GM12892 (cell line): ENCODE results near the gene RAC3.

ENCODE experiments used
- DNase-seq: peaks from one replicate; pipeline ENCODE4 v3.0.0; 2011; ENCODE audit not compliant: insufficient read length
- FAIRE-seq: peaks from 2 replicates; lab custom pipeline; 2011; peaks lifted over from hg19 to GRCh38; lab: Jason Lieb, UNC
- POLR2A ChIP-seq: IDR thresholded peaks from 2 replicates; pipeline ENCODE4 v1.6.1; 2011; ENCODE audit warnings: low read depth, low read length, control low read depth
- POLR2AphosphoS5 ChIP-seq: IDR thresholded peaks from 2 replicates; pipeline ENCODE4 v1.6.1; 2011; ENCODE audit warnings: low read depth, low read length, control low read depth
- TAF1 ChIP-seq: IDR thresholded peaks from 2 replicates; pipeline ENCODE4 v1.6.1; 2011; ENCODE audit warnings: low read depth, mild to moderate bottlenecking, control low read depth, low read length, borderline replicate concordance

The RAC3 gene

DNA sequence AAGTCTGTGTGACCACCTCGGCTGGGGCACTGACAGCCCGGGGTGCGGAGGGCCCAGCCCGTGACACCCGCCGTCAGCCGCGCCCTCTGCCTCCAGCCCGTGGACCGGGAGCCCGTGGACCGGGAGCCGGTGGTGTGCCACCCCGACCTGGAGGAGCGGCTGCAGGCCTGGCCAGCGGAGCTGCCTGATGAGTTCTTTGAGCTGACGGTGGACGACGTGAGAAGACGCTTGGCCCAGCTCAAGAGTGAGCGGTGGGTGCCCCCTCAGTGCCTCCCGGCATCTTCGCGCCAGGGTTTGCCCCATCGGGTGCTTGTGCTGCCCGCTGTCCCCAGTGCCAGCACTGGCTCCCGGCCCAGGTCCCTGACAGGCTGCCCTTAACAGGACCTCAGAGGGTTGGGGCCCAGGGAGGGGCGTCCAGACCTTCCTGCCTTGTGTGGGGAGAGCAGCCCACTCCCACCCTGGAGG is 22.5 kb upstream of the RAC3 start:
- TF ChIP-seq TAF1 (no peak), POLR2AphosphoS5 (no peak), POLR2A (no peak)
- DNase-seq, result no peak
- no peak for FAIRE-seq

DNA sequence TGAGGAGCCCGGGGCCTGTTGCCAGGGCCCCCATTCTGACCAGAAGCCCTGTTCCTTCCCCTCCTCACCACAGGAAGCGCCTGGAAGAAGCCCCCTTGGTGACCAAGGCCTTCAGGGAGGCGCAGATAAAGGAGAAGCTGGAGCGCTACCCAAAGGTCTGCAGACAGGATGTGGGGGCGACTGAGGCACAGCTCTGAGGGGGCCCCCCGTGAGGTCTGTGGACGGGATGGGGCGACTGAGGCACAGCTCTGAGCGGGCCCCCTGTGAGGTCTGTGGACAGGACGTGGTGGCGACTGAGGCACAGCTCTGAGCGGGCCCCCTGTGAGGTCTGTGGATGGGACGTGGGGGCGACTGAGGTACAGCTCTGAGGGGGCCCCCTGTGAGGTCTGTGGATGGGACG is 22.1 kb upstream of the RAC3 start:
- FAIRE-seq (no peak), DNase-seq (no peak)
- TF ChIP-seq POLR2AphosphoS5, result no peak
- no peak for TF ChIP-seq POLR2A
- TF ChIP-seq TAF1, result no peak

DNA sequence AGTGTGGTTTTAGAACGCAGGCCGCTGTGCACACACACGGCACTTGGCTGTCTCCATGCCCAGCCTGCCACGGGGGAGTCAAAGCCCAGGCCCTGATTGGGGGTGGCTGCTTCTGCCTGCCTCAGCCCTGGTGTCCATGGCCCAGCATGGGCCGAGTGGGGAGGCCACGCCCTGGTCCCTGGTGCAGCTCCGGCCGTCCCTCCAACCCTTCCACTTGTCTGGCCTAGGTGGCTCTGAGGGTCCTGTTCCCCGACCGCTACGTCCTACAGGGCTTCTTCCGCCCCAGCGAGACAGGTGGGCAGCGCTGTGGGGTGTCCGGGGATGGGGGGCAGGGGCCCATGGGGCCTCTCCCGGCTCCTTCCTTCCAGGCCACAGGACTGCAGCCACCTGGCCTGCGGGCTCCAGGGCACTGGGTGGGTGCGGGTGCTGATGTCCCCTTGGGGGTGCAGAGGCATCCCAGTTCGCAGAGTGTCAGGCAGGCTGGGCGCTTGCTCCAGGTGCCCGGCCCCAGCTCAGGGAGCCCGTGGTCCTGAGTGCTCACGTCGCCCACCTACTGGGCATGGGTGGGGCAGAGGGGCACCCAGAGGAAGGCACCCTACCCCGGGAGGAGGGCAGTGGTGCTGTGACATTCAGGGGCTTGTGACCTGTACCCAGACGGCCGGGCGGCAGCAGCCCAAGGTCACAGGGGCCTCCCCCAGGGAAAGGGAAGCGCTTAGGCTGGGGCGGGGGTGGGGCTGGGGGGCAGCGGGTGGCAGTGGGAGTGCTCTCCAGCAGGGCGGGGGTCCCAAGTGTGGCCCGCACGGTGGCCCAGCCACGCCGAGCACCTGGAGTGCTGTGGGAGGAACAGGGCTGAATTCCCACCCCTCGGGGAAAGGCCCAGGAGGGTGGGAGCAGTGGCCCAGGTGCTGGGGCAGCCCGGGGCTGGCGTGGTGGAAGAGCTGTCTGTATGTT is 20.6 kb upstream of the RAC3 start:
- TF ChIP-seq POLR2AphosphoS5 (no peak), POLR2A (no peak), TAF1 (no peak)
- DNase-seq (no peak), FAIRE-seq (no peak)

DNA sequence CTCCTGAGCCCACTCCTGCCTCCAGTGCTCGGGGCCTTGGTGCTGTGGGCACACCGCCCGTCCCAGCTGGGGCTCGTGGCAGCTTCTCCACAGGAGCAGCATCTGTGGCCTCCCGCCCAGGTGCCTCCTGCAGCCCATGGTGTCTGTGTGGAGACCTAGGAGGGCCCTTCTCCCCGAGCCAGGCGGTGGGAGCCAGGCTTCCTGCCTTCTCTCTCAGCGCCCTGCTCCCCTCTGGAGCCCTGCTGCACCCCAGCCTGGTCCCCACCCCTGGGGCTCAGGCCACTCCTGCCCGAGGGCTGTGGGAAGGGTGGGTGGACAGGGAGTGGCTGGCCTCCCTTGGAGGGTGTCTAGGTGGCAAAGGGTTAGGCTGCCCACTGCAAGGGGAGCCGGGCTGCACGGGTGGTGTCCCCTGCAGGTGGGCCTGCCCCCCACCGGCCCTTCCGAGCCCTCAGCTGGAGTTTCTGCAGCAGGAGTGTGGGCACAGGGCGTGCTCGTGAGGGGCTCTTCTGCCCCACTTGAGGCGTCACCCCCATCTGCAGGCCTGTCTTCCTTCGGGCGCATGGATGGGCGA is 19.8 kb upstream of the RAC3 start:
- TF ChIP-seq POLR2AphosphoS5, result no peak
- TF ChIP-seq TAF1, result no peak
- TF ChIP-seq POLR2A, result no peak
- DNase-seq (no peak), FAIRE-seq (no peak)

DNA sequence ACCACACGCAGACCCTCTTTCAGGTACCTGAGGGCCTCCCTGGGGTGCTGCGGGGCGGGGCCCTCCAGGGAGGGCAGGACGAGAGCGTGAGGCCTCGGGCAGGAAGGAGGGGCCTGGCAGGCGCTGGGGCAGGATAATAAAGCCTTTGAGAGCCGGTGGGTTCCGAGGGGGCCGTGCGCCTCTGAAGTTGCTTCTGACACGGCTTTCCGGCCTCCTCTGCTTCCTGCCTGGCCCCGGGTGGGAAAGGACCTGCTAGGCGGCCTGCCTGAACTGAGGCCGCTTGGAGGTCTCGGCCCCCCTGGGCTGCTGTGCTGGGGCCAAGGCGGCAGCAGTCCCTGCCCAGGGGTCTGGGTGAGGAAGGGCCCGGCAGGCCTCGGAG is 19.2 kb upstream of the RAC3 start:
- DNase-seq (no peak), FAIRE-seq (no peak)
- TF ChIP-seq TAF1 (no peak), POLR2AphosphoS5 (no peak), POLR2A (no peak)

DNA sequence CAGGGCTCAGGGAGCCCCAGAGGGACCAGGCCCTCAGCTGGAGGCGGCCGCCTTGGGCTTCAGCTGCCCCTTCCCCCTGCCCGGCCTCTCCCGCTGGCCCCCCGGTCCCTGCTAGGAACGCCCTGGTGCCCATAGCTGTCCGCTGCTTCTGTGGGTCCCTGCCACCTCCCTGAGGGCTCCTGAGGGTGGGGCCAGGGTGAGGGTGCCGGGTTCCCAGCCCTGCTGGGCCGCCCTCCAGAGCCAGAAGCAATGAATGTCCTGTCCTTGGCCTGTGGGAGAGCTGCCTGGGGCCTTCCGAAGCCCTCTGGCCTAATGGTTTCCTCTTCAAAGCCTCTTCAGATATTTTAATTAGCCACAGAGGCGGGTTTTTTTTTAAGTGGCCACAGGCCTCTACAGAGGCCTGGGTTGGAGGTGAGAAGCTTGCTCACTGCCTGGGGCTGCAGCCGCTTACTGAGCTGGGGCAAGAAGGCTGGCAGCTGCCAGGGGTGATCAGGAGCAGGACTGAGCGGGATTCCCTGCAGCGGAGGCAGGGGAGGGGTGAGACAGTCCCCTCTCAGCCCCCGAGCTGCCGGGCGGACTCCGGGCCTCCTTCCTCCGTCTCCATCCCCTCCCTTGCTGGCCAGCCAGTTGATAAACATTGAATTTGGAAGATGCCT is 18.7 kb upstream of the RAC3 start:
- DNase-seq (no peak), FAIRE-seq (no peak)
- TF ChIP-seq POLR2A, result no peak
- TF ChIP-seq POLR2AphosphoS5, result no peak
- no peak for TF ChIP-seq TAF1

DNA sequence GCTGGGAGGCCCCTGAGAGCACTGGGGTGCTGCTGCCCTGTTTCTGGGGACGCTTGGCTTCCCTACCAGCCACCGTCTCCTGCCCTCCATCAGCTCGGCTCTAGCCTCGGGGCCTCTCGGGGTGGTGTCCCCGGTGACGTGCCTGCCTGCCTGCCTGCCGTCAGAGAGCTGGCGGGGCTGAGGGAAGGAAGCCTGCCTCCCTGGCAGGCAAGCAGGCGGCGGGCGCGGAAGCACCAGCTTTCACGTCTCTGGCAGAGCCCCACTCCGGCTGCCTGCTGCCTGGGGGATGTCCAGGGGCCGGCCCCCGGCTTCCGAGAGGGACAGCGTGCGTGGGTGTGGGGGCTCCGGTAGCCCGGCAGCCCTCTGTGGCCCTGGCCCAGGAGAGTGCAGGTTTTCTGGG is 18.1 kb upstream of the RAC3 start:
- no peak for TF ChIP-seq POLR2A
- TF ChIP-seq TAF1, result no peak
- TF ChIP-seq POLR2AphosphoS5, result no peak
- DNase-seq (no peak), FAIRE-seq (no peak)

DNA sequence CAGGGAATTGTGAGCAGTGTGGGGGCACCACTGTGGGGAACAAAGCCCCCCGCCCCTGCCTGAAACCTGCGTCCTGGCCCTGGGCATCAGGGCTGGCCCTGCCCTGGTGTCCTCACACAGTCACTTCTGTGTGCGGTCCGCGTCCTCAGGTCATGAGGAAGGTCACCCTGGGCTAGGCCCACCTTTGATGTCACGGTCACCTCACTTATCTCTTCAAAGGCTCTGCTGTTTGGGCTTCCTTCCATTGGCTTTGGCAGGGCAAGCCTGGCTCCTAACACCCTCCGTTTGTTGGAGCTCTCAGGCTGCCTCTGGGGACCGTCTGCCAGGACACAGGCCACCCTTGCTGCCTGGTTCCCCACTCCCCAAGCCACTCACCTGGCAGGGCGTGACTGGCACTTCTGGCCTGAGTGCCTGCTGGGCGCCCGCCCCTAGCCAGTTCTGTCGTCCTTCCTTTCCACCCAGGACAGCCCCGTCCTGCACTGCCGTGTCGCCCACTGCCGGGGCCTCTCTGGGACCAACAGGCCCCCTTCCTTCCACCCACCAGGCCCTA is 17.6 kb upstream of the RAC3 start:
- DNase-seq (no peak), FAIRE-seq (no peak)
- no peak for TF ChIP-seq TAF1
- TF ChIP-seq POLR2A, result no peak
- TF ChIP-seq POLR2AphosphoS5, result no peak

DNA sequence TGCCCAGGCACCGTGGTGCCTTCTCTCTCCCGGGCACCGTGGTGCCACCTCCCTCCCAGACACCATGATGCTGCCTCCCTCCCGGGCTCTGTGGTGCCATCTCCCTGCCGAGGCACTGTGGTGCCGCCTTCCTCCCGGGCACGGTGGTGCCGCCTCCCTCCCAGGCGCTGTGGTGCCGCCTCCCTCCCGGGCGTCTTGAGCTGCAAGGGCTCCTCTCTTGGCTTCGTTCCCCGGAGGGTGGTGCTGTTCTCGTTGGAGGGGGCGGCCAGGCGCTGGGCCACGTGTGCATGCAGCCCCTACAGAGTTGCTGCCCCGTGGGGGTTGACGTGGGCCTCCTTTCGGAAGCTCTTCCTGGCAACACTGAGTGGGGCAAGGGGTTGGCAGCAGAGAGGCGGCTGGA is 17.0 kb upstream of the RAC3 start:
- DNase-seq (no peak), FAIRE-seq (no peak)
- no peak for TF ChIP-seq POLR2AphosphoS5
- TF ChIP-seq POLR2A, result no peak
- no peak for TF ChIP-seq TAF1

DNA sequence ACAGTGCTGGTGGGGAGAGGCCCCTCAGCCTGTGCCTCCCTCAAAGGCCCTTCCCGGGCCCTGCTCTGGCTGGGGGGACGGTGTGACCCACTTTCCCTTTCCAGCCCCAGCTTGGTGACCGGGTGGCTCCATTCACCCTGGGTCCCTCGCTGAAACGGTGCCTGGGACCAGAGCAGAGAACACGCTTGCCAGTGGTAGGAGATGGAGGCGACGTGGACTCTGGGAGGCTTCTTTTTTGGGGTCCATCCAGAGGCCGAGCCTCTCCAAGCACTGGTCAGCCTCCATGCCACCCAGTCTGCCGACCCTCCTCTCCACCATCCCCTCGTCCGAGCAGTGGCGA is 16.5 kb upstream of the RAC3 start:
- DNase-seq (no peak), FAIRE-seq (no peak)
- TF ChIP-seq POLR2AphosphoS5 (no peak), POLR2A (no peak), TAF1 (no peak)

DNA sequence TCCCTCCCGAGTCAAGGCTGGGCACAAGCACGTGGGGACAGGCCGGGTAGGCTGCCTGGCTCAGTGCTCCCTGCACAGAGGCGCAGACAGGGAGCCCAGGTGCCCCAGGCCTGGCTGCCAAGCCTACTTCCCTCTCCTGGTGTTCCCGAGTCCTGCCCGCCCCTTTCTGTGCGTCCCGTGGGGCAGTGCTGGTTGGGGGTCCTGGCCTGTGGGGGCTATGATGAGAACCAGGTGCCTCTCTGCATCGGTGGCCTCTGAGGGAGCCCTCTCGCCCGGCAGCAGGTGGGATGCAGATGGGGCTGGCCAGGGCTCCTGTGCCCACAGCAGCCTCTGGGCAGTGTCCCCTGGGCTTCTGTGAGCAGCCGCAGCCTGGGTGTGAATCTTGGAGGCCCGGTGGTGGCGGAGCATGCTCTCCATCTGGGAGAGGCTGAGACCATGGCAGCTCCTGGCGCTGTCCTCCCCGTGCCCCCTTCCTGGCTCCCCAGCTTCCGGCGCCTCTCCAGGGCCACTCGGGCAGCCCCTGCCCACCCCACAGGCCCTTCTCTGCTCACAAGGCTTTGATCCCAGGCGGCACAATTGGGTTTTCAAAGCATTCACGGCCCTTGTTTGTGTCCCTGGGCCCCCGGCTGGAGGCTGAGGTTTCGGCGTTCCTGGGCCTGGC is 16.0 kb upstream of the RAC3 start:
- FAIRE-seq (no peak), DNase-seq (no peak)
- TF ChIP-seq TAF1 (no peak), POLR2AphosphoS5 (no peak), POLR2A (no peak)

DNA sequence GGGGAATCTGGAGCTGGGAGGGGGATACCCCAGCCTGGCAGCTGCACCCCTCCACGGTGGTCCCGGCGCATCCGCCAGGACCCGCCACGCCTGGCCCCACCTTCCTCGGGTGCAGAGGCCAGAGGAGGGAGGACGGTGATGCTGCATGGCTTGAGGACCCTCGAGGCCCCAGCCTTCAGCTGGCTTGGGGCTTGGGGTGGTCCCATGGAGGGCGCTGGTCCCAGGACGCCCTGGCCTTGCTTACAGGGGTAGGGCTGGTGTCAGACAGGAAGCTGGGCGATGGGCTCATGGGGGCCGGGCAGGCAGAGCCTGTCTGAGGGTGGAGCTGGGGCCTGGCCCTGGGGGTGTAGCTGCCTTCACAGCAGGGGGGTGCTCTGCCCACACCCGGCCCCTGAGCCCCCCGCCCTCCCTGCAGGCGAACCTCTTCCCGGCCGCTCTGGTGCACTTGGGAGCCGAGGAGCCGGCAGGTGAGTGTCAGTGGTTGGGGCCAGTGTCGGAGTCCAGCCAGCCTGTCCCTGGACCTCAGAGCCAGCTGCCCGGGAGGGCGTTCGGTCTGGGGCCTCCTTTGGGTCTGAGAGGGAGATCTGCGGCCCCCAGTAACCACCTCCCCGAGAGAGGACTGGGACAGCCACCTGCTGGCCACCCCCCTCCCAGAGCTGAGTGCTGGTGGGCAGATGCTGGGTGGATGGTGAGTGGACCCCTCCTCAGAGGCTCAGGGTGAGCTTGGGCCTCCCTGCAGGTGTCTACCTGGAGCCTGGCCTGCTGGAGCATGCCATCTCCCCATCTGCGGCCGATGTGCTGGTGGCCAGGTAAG is 15.2 kb upstream of the RAC3 start:
- FAIRE-seq (no peak), DNase-seq (no peak)
- TF ChIP-seq POLR2AphosphoS5 (no peak), TAF1 (no peak), POLR2A (no peak)
